ENCODE results near the gene FKBP1A. TPM values are rescaled to one million over a fixed set of nuclear protein-coding genes. Genes with fewer than 3 reads are reported as not detected.
A peak's percentile ranks its signal among the peaks of the same experiment; 100 is the strongest.

FKBP1A gene
- total and polyA plus RNA-seq, 2 of the 4 experiments (the other 2 are of a cell fraction) = 120 to 528 TPM

GRCh38 chr20:1376007-1376406 lies 16.8 kb downstream of the FKBP1A start:
- Histone ChIP-seq H3K4ac (ENCODE audit: low read depth, low read length) (peak overlapping the region; percentile 8; the same call in 1 of the 2 replicates), H4K91ac (ENCODE audit: insufficient read depth, low read depth, low read length) (no peak overlapping the region), H3K79me1 (ENCODE audit: low read depth in 1 of 2, low read length in 2 of 2) (peaks cover 26 to 92% of the 10 kb centered on the region in 2 experiments), H3K4me2 (ENCODE audit: low read depth, low read length) (no peak overlapping the region), H2BK15ac (ENCODE audit: low read depth, low read length) (no peak overlapping the region), H3K4me1 (ENCODE audit: control insufficient read depth, insufficient read depth, low read length) (peaks cover 33% of the 10 kb centered on the region), H3K18ac (ENCODE audit: low read depth, low read length) (no peak overlapping the region), H3K9me1 (ENCODE audit: insufficient read depth, low read length) (peaks cover 54% of the 10 kb centered on the region), H4K20me1 (ENCODE audit: insufficient read depth, low read length) (peaks cover 80% of the 10 kb centered on the region), H3K27ac (ENCODE audit: insufficient read depth, low read length) (peak overlapping the region; percentile 23; the same call in 1 of the 2 replicates), H4K5ac (ENCODE audit: low read depth, low read length) (no peak overlapping the region), H3K9me3 (ENCODE audit: control insufficient read depth, insufficient read depth, low read length) (no peaks in the 10 kb centered on the region), H2AFZ (replicated peaks; ENCODE audit: low read length, poor library complexity) (no peak overlapping the region), H2AK9ac (replicated peaks; ENCODE audit: low read depth, low read length, poor library complexity) (no peak overlapping the region), H2BK5ac (ENCODE audit: low read depth, low read length, poor library complexity, severe bottlenecking) (peak overlapping the region; percentile 43), H3K14ac (replicated peaks; ENCODE audit: low read depth, low read length) (0 out of 2 replicates have a peak overlapping the region, but pooled peaks have one; percentile 28), H3K27me3 (ENCODE audit: control insufficient read depth, insufficient read depth, low read length) (no peaks in the 10 kb centered on the region), H3K23ac (ENCODE audit: low read depth, low read length) (0 out of 2 replicates have a peak overlapping the region, but pooled peaks have one; percentile 49), H2AK5ac (ENCODE audit: low read depth, low read length) (peak overlapping the region; percentile 74; the same call in 1 of the 2 replicates), H2BK20ac (ENCODE audit: low read depth, low read length) (no peak overlapping the region), H3K4me3 (ENCODE audit: insufficient read depth, low read depth, low read length) (no peak overlapping the region), H2BK120ac (ENCODE audit: low read depth, low read length) (no peak overlapping the region), H3K36me3 (ENCODE audit: control insufficient read depth, insufficient read depth, low read length) (peaks cover 16% of the 10 kb centered on the region), H4K8ac (ENCODE audit: low read depth in 2 of 2, low read length in 2 of 2) (no peak overlapping the region; a peak in 1 of 4 replicates), H3K56ac (ENCODE audit: extremely low read depth, insufficient read depth, low read length) (no peak overlapping the region), H3K9ac (ENCODE audit: low read depth, low read length) (no peak overlapping the region)
- ChIA-PET CTCF (interaction anchor here (0.9 kb wide), 1 partner anchor 61 kb away, joined by 3 read pairs; no protein-coding TSS in a partner anchor), POLR2A (ENCODE audit: unreplicated experiment) (no interaction called here)
- WGBS, 2 experiments (ENCODE audit: extremely low coverage in 2 of 2, insufficient read length in 1 of 2) = no CpG with 5 or more reads among the region's 1 CpG
- dilution Hi-C loops (cut with HindIII; ENCODE audit: low sequenced_read_pairs, unreplicated experiment) (no loop called here), intact Hi-C loops (cut with micrococcal nuclease) (loop anchor here (5.0 kb wide), 1 partner anchor 49 kb away; the partner anchor contains the start of gene SDCBP2), in situ Hi-C loops (cut with MboI; ENCODE audit: low sequenced_read_pairs) (no loop called here)
- no TSS peak for BruUV-seq (replicated peaks)
- ATAC-seq (ENCODE audit: low read depth) = peak; percentile 4; the same call in 1 of the 2 replicates
- no peak for DNase-seq
- TF ChIP-seq BHLHE40 (IDR thresholded peaks at IDR 0.05; ENCODE audit: low read depth, low read length) = no peak
- no peak for TF ChIP-seq FOS (IDR thresholded peaks at IDR 0.05; ENCODE audit: low read depth, low read length)
- TF ChIP-seq POLR2A (IDR thresholded peaks at IDR 0.05; ENCODE audit: low read depth, low read length) = no peak
- no peak for TF ChIP-seq NFE2L2 (IDR thresholded peaks at IDR 0.05; ENCODE audit: low read depth, low read length)
- TF ChIP-seq CHD1 (IDR thresholded peaks at IDR 0.05; ENCODE audit: low read depth, low read length) = no peak
- no peak for TF ChIP-seq MXI1 (IDR thresholded peaks at IDR 0.05; ENCODE audit: borderline replicate concordance, low read depth, low read length)
- no peak for TF ChIP-seq MAZ (IDR thresholded peaks at IDR 0.05; ENCODE audit: borderline replicate concordance, low read depth, low read length)
- TF ChIP-seq RFX5 (IDR thresholded peaks at IDR 0.05; ENCODE audit: low read depth, low read length) = no peak
- TF ChIP-seq SMC3 (IDR thresholded peaks at IDR 0.05; ENCODE audit: low read depth, low read length) = no peak
- TF ChIP-seq ELK1 (IDR thresholded peaks at IDR 0.05; ENCODE audit: borderline replicate concordance, low read depth, low read length) = no peak
- no peak for TF ChIP-seq CEBPB (IDR thresholded peaks at IDR 0.05; ENCODE audit: low read depth, low read length)
- TF ChIP-seq USF2 (IDR thresholded peaks at IDR 0.05; ENCODE audit: low read depth, low read length) = no peak
- TF ChIP-seq CTCF (conservative IDR thresholded peaks at IDR 0.05; ENCODE audit: low read depth, low read length) = no peak
- TF ChIP-seq MAFK (IDR thresholded peaks at IDR 0.05; ENCODE audit: low read depth, low read length) = no peak
